Smooth muscle cell (in vitro differentiated cells): ENCODE results near the gene HK1. TPM values are rescaled to one million over a fixed set of nuclear protein-coding genes. Genes with fewer than 3 reads are reported as not detected.

Experiments
- DNase-seq: peaks from one replicate; lab custom pipeline; 2025; ENCODE audit not compliant: unreplicated experiment; lab: John Stamatoyannopoulos, UW
- H2AFZ ChIP-seq: fragments of 200-600 bp; sonication (generic); 2 replicates; pipeline ENCODE4 v1.6.0; 2016; ENCODE audit warnings: antibody characterized with exemption, low read depth, mild to moderate bottlenecking
- H3F3A ChIP-seq: fragments of 200-600 bp; sonication (generic); 2 replicates; pipeline ENCODE4 v1.6.0; 2017; ENCODE audit warnings: antibody characterized with exemption, low read depth
- H3K27ac ChIP-seq: fragments of 200-600 bp; sonication (generic); 2 replicates; pipeline ENCODE4 v1.5.1; 2016; ENCODE audit warnings: low read depth, mild to moderate bottlenecking
- H3K27me3 ChIP-seq: fragments of 200-600 bp; sonication (generic); 2 replicates; pipeline ENCODE4 v1.6.1; 2016; ENCODE audit warnings: low read depth, mild to moderate bottlenecking
- H3K36me3 ChIP-seq: fragments of 200-600 bp; sonication (generic); 2 replicates; pipeline ENCODE4 v1.5.1; 2016; ENCODE audit warnings: low read depth
- H3K4me1 ChIP-seq: fragments of 200-600 bp; sonication (generic); 2 replicates; pipeline ENCODE4 v1.5.1; 2016; ENCODE audit warnings: low read depth
- H3K4me2 ChIP-seq: fragments of 200-600 bp; sonication (generic); 2 replicates; pipeline ENCODE4 v1.6.0; 2016; ENCODE audit warnings: mild to moderate bottlenecking
- H3K4me3 ChIP-seq: fragments of 200-600 bp; sonication (generic); 2 replicates; pipeline ENCODE4 v1.5.1; 2016; ENCODE audit warnings: mild to moderate bottlenecking
- H3K79me2 ChIP-seq: fragments of 200-600 bp; sonication (generic); 2 replicates; pipeline ENCODE4 v1.6.0; 2016; ENCODE audit warnings: low read depth, mild to moderate bottlenecking
- H3K9ac ChIP-seq: fragments of 200-600 bp; sonication (generic); 2 replicates; pipeline ENCODE4 v1.6.0; 2016; ENCODE audit warnings: low read depth
- H3K9me3 ChIP-seq: fragments of 200-600 bp; sonication (generic); replicated peaks from 2 replicates; pipeline ENCODE4 v1.5.1; 2016; ENCODE audit warnings: low read depth
- H4K20me1 ChIP-seq: fragments of 200-600 bp; sonication (generic); 2 replicates; pipeline ENCODE4 v1.6.0; 2016; ENCODE audit warnings: low read depth
- CTCF ChIP-seq: fragments of 200-600 bp; sonication (generic); IDR thresholded peaks from 2 replicates; pipeline ENCODE4 v1.5.1; 2017; ENCODE audit warnings: borderline replicate concordance, mild to moderate bottlenecking, antibody characterized with exemption; ENCODE audit not compliant: insufficient read depth, poor library complexity, severe bottlenecking
- WGBS: methylation state at CpG from one replicate; pipeline ENCODE4 v1.1.7; 2016; ENCODE audit warnings: low lambda C conversion rate; 5-methylcytosine and 5-hydroxymethylcytosine counted together
- polyA plus RNA-seq: library from polyadenylated mRNA; unstranded; fragments of >200 nt; fragmentation: Nextera tagmentation; extraction: Ambion mirVana; gene quantifications from 2 replicates; pipeline ENCODE4 v1.2.1, GENCODE V29; 2016
- total RNA-seq: library from RNA; depleted of rRNA; stranded (reverse); fragments of >200 nt; gene quantifications from 2 replicates; pipeline ENCODE4 v1.2.3, GENCODE V29; 2014

HK1 gene
- total RNA-seq (62.7 and 67.6 TPM in 2 replicates), polyA plus RNA-seq (123 and 134 TPM in 2 replicates)

- WGBS: 17% methylated on average over 11 of the region's 11 CpGs
- no peak for DNase-seq
- peak within 1 kb of the TSS; percentile 45 for H3K27ac ChIP-seq
Observed at GRCh38 chr10:69278446-69278963, at the start of gene HK1. Gene HK1 (plus strand): TSS chr10:69278496.

DNA sequence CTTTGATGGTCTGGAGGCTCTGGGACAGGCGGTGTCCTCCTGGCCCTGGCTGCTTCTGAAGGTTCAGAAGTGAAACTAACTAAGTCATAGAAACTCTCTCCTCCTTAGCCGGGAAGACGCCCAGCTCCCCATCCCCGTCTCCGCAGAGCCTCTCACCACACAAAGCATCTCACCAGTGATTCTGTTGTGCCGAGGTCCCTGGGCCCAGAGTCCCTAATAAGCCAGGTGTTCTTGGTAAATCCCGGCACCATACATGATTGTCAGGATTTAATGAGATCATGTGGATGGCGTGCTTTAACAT is 48.7 kb upstream of the HK1 start:
- Histone ChIP-seq H3K27me3 (no peaks in the 10 kb centered on the region), H3K36me3 (no peaks in the 10 kb centered on the region), H3K4me3 (no peak overlapping the region), H3K9me3 (no peaks in the 10 kb centered on the region), H3K4me1 (peaks cover 9% of the 10 kb centered on the region), H3K4me2 (no peak overlapping the region), H3F3A (no peaks in the 10 kb centered on the region), H3K9ac (no peak overlapping the region), H3K27ac (no peak overlapping the region), H3K79me2 (no peaks in the 10 kb centered on the region), H4K20me1 (no peaks in the 10 kb centered on the region), H2AFZ (no peak overlapping the region)
- no peak for DNase-seq
- WGBS: 92% methylated on average over 8 of the region's 8 CpGs
- no peak for TF ChIP-seq CTCF

More at GRCh38 chr10:69278446-69278963, at the start of gene HK1:
- H3K36me3 ChIP-seq: no peaks in the 10 kb centered on the region
- no peaks in the 10 kb centered on the region for H3K9me3 ChIP-seq
- H4K20me1 ChIP-seq: no peaks in the 10 kb centered on the region
- no peaks in the 10 kb centered on the region for H3K27me3 ChIP-seq
- H3K4me2 ChIP-seq: peak within 1 kb of the TSS; percentile 60
- TF ChIP-seq CTCF: no peak
- peaks cover 5% of the 10 kb centered on the region for H3F3A ChIP-seq
- H3K4me1 ChIP-seq: peaks cover 4% of the 10 kb centered on the region
- H3K9ac ChIP-seq: no peak within 1 kb of the TSS
- H2AFZ ChIP-seq: peak within 1 kb of the TSS; percentile 86
- no peak within 1 kb of the TSS for H3K4me3 ChIP-seq
- no peaks in the 10 kb centered on the region for H3K79me2 ChIP-seq

DNA sequence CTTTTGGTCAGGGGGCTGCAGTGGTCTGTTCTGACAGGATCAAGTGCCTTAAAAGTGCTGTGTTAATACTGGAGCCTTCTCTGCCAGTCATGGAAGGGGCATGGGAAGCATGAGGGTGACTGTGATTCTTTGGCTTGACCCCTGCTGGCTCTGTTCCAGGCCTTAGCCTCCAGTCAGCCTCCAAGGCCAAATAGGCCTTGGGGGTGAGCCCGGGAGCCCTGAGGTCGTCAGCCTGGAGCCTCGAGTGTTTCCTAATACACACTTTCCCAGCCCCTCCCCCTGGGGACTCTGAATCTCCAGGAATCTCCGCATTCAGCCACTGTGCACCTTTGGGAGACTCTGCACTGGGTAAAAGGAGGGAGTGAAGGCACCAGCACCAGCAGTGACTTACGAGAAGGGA is 48.2 kb upstream of the HK1 start:
- Histone ChIP-seq H3K4me2 (no peak overlapping the region), H3F3A (no peaks in the 10 kb centered on the region), H3K79me2 (no peaks in the 10 kb centered on the region), H3K27ac (no peak overlapping the region), H3K4me1 (peaks cover 9% of the 10 kb centered on the region), H4K20me1 (no peaks in the 10 kb centered on the region), H3K27me3 (no peaks in the 10 kb centered on the region), H3K9me3 (no peaks in the 10 kb centered on the region), H3K36me3 (no peaks in the 10 kb centered on the region), H2AFZ (no peak overlapping the region), H3K9ac (no peak overlapping the region), H3K4me3 (no peak overlapping the region)
- WGBS: 84% methylated on average over 5 of the region's 5 CpGs
- TF ChIP-seq CTCF: no peak
- DNase-seq: no peak

DNA sequence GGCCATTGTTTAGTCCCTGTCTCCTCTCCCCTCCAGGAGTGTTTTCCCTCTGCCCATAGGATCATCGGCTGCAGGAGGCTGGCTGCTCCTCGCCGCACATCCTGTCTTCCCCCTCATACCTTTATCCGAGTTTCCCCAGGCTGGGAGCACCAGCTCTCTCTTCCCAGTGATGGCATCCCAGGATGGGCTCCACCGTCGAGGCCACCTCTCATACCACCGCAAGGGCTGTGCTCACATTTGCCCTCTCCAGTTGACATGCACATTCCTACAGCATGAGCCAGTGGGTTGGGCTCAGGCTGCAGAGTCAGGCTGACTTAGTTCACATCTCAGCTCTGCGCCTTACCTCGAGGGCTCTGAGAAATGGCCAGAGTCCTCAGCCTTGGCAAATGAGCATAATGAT is 46.0 kb upstream of the HK1 start:
- Histone ChIP-seq H3K27ac (no peak overlapping the region), H3K9ac (no peak overlapping the region), H3K4me2 (no peak overlapping the region), H3K36me3 (no peaks in the 10 kb centered on the region), H2AFZ (no peak overlapping the region), H4K20me1 (no peaks in the 10 kb centered on the region), H3F3A (no peaks in the 10 kb centered on the region), H3K27me3 (no peaks in the 10 kb centered on the region), H3K4me1 (peaks cover 9% of the 10 kb centered on the region), H3K9me3 (no peaks in the 10 kb centered on the region), H3K79me2 (no peaks in the 10 kb centered on the region), H3K4me3 (no peak overlapping the region)
- no peak for TF ChIP-seq CTCF
- no peak for DNase-seq
- WGBS: 45% methylated on average over 9 of the region's 9 CpGs
